Measurements from ENCODE around the gene LRAT.

The LRAT gene

DNA sequence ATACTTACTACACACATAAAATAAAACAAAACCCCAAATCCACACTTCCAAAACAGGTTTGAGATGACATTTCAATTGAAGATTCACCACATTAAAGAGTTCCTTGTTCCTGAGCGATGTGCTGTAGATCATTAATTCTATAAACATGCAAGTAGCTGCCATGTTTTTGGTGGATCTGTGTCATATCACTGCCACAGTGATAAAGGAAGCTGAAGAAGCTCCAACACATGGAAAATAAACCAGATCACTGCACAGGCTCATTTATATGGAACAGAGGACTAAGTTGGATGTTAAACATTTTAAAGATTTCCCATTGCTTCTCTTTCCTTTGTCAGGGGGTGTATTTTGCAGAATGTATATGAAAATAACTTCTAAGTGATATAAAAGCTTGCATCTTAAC is 34.5 kb downstream of the LRAT start:
- DNase-seq = no peak

DNA sequence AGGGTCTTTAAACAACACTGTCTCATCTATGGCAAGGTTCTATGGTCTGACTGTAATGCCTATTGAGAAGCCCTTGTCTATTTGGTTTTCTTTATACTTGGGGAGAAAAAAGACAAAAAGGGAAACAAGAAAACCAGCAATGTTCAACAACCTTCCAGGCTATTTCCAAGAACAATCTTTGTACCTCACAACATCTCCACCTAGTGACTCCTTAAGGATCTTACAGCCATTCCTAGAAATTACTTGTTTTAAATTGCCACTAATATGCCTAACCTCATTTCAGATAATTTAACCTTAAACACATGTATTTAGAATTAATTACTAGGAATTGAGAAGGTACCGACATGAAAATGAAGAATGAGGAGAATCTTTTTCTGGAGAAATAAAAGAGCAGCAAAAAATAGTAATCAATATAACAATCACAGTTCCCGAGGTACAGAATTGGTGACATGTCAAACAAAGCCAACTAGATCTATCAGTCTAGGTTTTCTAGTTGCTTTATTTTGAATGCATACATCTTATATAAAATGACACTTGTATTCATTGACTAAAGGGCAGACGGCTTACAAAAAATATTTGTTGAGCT is 35.7 kb downstream of the LRAT start:
- no peak for DNase-seq

DNA sequence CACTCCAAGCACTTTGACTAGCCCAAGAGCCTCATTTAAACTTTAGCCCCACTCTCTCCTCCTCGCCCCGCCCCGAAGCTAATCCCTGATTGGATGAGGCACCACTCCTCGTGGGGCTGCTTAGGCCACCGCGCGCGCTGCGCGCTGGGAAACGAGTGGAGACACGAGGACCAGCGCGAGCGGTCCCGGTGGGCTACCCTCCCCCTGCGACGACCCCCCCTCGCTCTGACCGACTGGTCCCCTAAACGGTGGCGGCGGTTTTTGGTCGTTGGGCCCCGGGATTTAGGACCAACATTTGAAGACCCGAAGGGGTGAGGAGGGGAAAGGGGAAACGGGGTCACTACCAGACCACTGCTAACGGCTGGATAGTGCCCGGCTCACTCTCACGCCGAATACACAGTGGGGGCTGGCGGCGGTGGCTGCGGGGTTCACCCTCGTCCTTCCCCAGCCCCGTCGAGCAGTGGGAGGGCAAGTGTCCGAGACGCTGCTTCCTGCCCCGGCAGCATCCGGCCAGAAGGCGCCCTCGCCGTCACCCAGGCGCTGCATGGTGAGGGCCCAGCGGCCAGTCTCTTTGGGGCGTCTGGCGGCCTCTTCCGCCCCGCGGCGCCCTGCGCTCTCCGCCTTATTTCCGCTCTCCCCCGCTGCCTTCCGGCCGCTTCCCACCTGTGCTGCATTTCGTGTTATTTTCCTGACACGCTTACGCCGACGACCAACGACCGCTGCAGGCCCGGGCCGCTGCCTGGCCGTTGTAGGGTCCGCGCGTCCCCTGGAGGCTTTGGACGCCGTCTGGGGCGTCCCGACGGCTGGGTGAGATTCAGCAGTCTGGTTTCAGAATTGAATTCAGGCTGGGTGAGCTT is 37.6 kb downstream of the LRAT start, which contains the start of gene RBM46:
Gene RBM46 (plus strand): TSS at position 147 of the 857 bp plus-strand sequence. CDS start 15,481 bp downstream, outside the sequence.
- no peak for DNase-seq

GRCh38 chr4:154781983-154782293 is 38.1 kb downstream of the LRAT start:
- DNase-seq = no peak
